SH-SY5Y (cell line): ENCODE data around the gene CYS1.

Experiments
- GATA2 ChIP-seq: IDR thresholded peaks from 2 replicates; pipeline ENCODE4 v1.6.1; 2011; ENCODE audit warnings: mild to moderate bottlenecking, low read depth, low read length
- GATA3 ChIP-seq: IDR thresholded peaks from 2 replicates; pipeline ENCODE4 v1.6.1; 2011; ENCODE audit warnings: low read depth, mild to moderate bottlenecking, low read length, moderate library complexity

GRCh38 chr2:10054424-10054823 lies 25.8 kb downstream of the CYS1 start:
- TF ChIP-seq GATA2, result no peak
- no peak for TF ChIP-seq GATA3
